ENCODE measurements around the gene COBL. TPM values are rescaled to one million over a fixed set of nuclear protein-coding genes. Genes with fewer than 3 reads are reported as not detected.
A peak's percentile ranks its signal among the peaks of the same experiment; 100 is the strongest.

Gene COBL
- total and polyA plus RNA-seq, 2 of the 4 experiments (the other 2 are of a cell fraction) = under 0.01 TPM; not detected in 1

GRCh38 chr7:51182636-51183166, 133.9 kb downstream of the COBL start:
- no peak overlapping the region for H3K23ac ChIP-seq (ENCODE audit: low read depth, low read length)
- no peak for ATAC-seq (ENCODE audit: low read depth)
- no peaks in the 10 kb centered on the region for H3K79me1 ChIP-seq (ENCODE audit: low read depth in 1 of 2, low read length in 2 of 2)
- no peaks in the 10 kb centered on the region for H3K9me3 ChIP-seq (ENCODE audit: control insufficient read depth, insufficient read depth, low read length)
- H3K9me1 ChIP-seq (ENCODE audit: insufficient read depth, low read length) = no peaks in the 10 kb centered on the region
- H4K91ac ChIP-seq (ENCODE audit: insufficient read depth, low read depth, low read length) = no peak overlapping the region
- BruUV-seq (replicated peaks) = no TSS peak
- H3K4ac ChIP-seq (ENCODE audit: low read depth, low read length) = no peak overlapping the region
- no peak overlapping the region for H4K5ac ChIP-seq (ENCODE audit: low read depth, low read length)
- no peak overlapping the region for H2BK20ac ChIP-seq (ENCODE audit: low read depth, low read length)
- H2AFZ ChIP-seq (replicated peaks; ENCODE audit: low read length, poor library complexity) = peak overlapping the region; percentile 43
- no peak overlapping the region for H2BK5ac ChIP-seq (ENCODE audit: low read depth, low read length, poor library complexity, severe bottlenecking)
- intact Hi-C loops (cut with micrococcal nuclease) = no loop called here
- no peak overlapping the region for H3K56ac ChIP-seq (ENCODE audit: extremely low read depth, insufficient read depth, low read length)
- POLR2A ChIA-PET (ENCODE audit: unreplicated experiment) = no interaction called here
- H3K36me3 ChIP-seq (ENCODE audit: control insufficient read depth, insufficient read depth, low read length) = no peaks in the 10 kb centered on the region
- H3K4me2 ChIP-seq (ENCODE audit: low read depth, low read length) = no peak overlapping the region
- H3K4me1 ChIP-seq (ENCODE audit: control insufficient read depth, insufficient read depth, low read length) = no peaks in the 10 kb centered on the region
- H4K20me1 ChIP-seq (ENCODE audit: insufficient read depth, low read length) = no peaks in the 10 kb centered on the region
- no peak overlapping the region for H3K9ac ChIP-seq (ENCODE audit: low read depth, low read length)
- WGBS, 2 experiments (ENCODE audit: extremely low coverage in 2 of 2, insufficient read length in 1 of 2) = no CpG with 5 or more reads among the region's 6 CpGs
- dilution Hi-C loops (cut with HindIII; ENCODE audit: low sequenced_read_pairs, unreplicated experiment) = no loop called here
- H3K18ac ChIP-seq (ENCODE audit: low read depth, low read length) = no peak overlapping the region
- no peaks in the 10 kb centered on the region for H3K27me3 ChIP-seq (ENCODE audit: control insufficient read depth, insufficient read depth, low read length)
- H2BK120ac ChIP-seq (ENCODE audit: low read depth, low read length) = no peak overlapping the region
- no peak overlapping the region for H3K4me3 ChIP-seq (ENCODE audit: insufficient read depth, low read depth, low read length)
- no peak overlapping the region for H2AK5ac ChIP-seq (ENCODE audit: low read depth, low read length)
- H2AK9ac ChIP-seq (replicated peaks; ENCODE audit: low read depth, low read length, poor library complexity) = peak overlapping the region; percentile 26
- no peak overlapping the region for H4K8ac ChIP-seq (ENCODE audit: low read depth in 2 of 2, low read length in 2 of 2)
- no peak overlapping the region for H2BK15ac ChIP-seq (ENCODE audit: low read depth, low read length)
- H3K14ac ChIP-seq (replicated peaks; ENCODE audit: low read depth, low read length) = no peak overlapping the region
- in situ Hi-C loops (cut with MboI; ENCODE audit: low sequenced_read_pairs) = no loop called here
- CTCF ChIA-PET = no interaction called here
- no peak for TF ChIP-seq RAD21 (IDR thresholded peaks at IDR 0.05; ENCODE audit: low read length)
- TF ChIP-seq SMC3 (IDR thresholded peaks at IDR 0.05; ENCODE audit: low read depth, low read length) = no peak
- TF ChIP-seq, protein P1, sequence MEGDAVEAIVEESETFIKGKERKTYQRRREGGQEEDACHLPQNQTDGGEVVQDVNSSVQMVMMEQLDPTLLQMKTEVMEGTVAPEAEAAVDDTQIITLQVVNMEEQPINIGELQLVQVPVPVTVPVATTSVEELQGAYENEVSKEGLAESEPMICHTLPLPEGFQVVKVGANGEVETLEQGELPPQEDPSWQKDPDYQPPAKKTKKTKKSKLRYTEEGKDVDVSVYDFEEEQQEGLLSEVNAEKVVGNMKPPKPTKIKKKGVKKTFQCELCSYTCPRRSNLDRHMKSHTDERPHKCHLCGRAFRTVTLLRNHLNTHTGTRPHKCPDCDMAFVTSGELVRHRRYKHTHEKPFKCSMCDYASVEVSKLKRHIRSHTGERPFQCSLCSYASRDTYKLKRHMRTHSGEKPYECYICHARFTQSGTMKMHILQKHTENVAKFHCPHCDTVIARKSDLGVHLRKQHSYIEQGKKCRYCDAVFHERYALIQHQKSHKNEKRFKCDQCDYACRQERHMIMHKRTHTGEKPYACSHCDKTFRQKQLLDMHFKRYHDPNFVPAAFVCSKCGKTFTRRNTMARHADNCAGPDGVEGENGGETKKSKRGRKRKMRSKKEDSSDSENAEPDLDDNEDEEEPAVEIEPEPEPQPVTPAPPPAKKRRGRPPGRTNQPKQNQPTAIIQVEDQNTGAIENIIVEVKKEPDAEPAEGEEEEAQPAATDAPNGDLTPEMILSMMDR (conservative IDR thresholded peaks at IDR 0.05; ENCODE audit: low read depth, low read length) = no peak
- no peak for TF ChIP-seq RFX5 (IDR thresholded peaks at IDR 0.05; ENCODE audit: low read depth, low read length)
- no peak for TF ChIP-seq RCOR1 (IDR thresholded peaks at IDR 0.05; ENCODE audit: insufficient replicate concordance, low read length)
- DNase-seq = no peak
- no peak overlapping the region for H3K27ac ChIP-seq (ENCODE audit: insufficient read depth, low read length)

All from IMR-90 (cell line).